ENCODE data around the gene ICAM1. TPM values are rescaled to one million over a fixed set of nuclear protein-coding genes. Genes with fewer than 3 reads are reported as not detected.

ICAM1 gene
- total and polyA plus RNA-seq, 2 of the 13 experiments (the other 11 are each of a cell fraction or from before 2014, with no cell fraction given), result 37.9 to 98.4 TPM

- H3K4me2 ChIP-seq (ENCODE audit: low read depth, low read length), result peak overlapping the region; percentile 3; the same call in 1 of the 2 replicates
- FAIRE-seq (peak; percentile 64), DNase-seq (ENCODE audit: low spot score) (peak; percentile 83), ATAC-seq (peak; percentile 88)
- intact Hi-C loops (cut with micrococcal nuclease; ENCODE audit: unreplicated experiment), result loop anchor here (5.0 kb wide), 1 partner anchor 46 kb away; the partner anchor contains the start of gene DNMT1
- ChIA-PET CTCF (ENCODE audit: low intra/inter-chr PET ratio, low total read pairs) (interaction anchor here (0.8 kb wide), 1 partner anchor 12 kb away, joined by 3 read pairs; no protein-coding TSS in a partner anchor), POLR2A (interaction anchor here (0.9 to 1.1 kb wide), 3 partner anchors 8 to 13 kb away, joined by 3 to 5 read pairs (median 3); partner anchors contain the start of gene MRPL4)
- BruUV-seq (replicated peaks), result no TSS peak
- no peaks in the 10 kb centered on the region; a peak in 1 of 5 replicates for H3K27me3 ChIP-seq (ENCODE audit: control insufficient read depth in 1 of 2, insufficient read depth in 2 of 2, low read length in 2 of 2)
- peaks cover 66% of the 10 kb centered on the region for H3K4me1 ChIP-seq (ENCODE audit: insufficient read depth, low read length)
- no peak overlapping the region; a peak in 1 of 6 replicates for H3K4me3 ChIP-seq (replicated peaks in 1 of 3; ENCODE audit: insufficient read depth in 1 of 3, low read depth in 2 of 3, low read length in 3 of 3)
- H4K20me1 ChIP-seq (ENCODE audit: insufficient read depth, low read length), result no peaks in the 10 kb centered on the region
- 4% methylated on average over 4 of the region's 12 CpGs for WGBS (ENCODE audit: low lambda C conversion rate)
- H3K36me3 ChIP-seq (replicated peaks in 1 of 2; ENCODE audit: control insufficient read depth in 1 of 2, insufficient read depth in 2 of 2, low read length in 2 of 2), result no peaks in the 10 kb centered on the region
- no peaks in the 10 kb centered on the region for H3K79me2 ChIP-seq (ENCODE audit: insufficient read depth, low read length)
- no peak overlapping the region for H3K9ac ChIP-seq (ENCODE audit: insufficient read depth, low read depth, low read length)
- in situ Hi-C loops (cut with HindIII; ENCODE audit: extremely low pct_ligation_motif_present, low pct_unique_long_range_greater_than_20kb), result loop anchor here (10.0 kb wide), 1 partner anchor 303 kb away; the partner anchor contains the start of gene OLFM2
- no peak overlapping the region for H3K27ac ChIP-seq (ENCODE audit: extremely low read length, insufficient read depth, low read length)
- no peaks in the 10 kb centered on the region for H3K9me3 ChIP-seq (ENCODE audit: low read length)
- no peak overlapping the region for H2AFZ ChIP-seq (ENCODE audit: low read length)
- peak; percentile 49 for TF ChIP-seq ZNF629 (CRISPR knock-in tag; conservative IDR thresholded peaks at IDR 0.05)
- no peak for TF ChIP-seq ZBTB21 (CRISPR knock-in tag; IDR thresholded peaks at IDR 0.05)
- TF ChIP-seq ATM (IDR thresholded peaks at IDR 0.05; ENCODE audit: borderline replicate concordance), result no peak
- peak; percentile 95 for TF ChIP-seq ZMYM2 (CRISPR knock-in tag; IDR thresholded peaks at IDR 0.05)
- no peak for TF ChIP-seq ZBED4 (CRISPR knock-in tag; IDR thresholded peaks at IDR 0.05; ENCODE audit: borderline replicate concordance)
- TF ChIP-seq FOXP1 (IDR thresholded peaks at IDR 0.05), result no peak
- peak; percentile 83 for TF ChIP-seq FOXP1 (CRISPR knock-in tag; IDR thresholded peaks at IDR 0.05)
- peak; percentile 96 for TF ChIP-seq BHLHE40 (IDR thresholded peaks at IDR 0.05; ENCODE audit: low read length)
- 0 out of 2 replicates have a peak, but pooled peaks have one; percentile 10 for TF ChIP-seq KDM1A (CRISPR knock-in tag; IDR thresholded peaks at IDR 0.05)
- TF ChIP-seq RFX3 (CRISPR knock-in tag; IDR thresholded peaks at IDR 0.05), result no peak
- TF ChIP-seq ZSCAN9 (CRISPR knock-in tag; IDR thresholded peaks at IDR 0.05; ENCODE audit: borderline replicate concordance), result peak; percentile 47; the same call in 1 of the 2 replicates
- TF ChIP-seq ZNF207 (IDR thresholded peaks at IDR 0.05; ENCODE audit: borderline replicate concordance), result no peak
- peak; percentile 73 for TF ChIP-seq TEAD3 (CRISPR knock-in tag; optimal IDR thresholded peaks at IDR 0.05; ENCODE audit: borderline replicate concordance)
- TF ChIP-seq ELK4 (CRISPR knock-in tag; IDR thresholded peaks at IDR 0.05; ENCODE audit: borderline replicate concordance), result no peak
- TF ChIP-seq GZF1 (CRISPR knock-in tag; IDR thresholded peaks at IDR 0.05), result no peak
- no peak for TF ChIP-seq HBP1 (CRISPR knock-in tag; IDR thresholded peaks at IDR 0.05; ENCODE audit: low read depth)
- peak; percentile 63; the same call in 1 of the 2 replicates for TF ChIP-seq MIER3 (CRISPR knock-in tag; IDR thresholded peaks at IDR 0.05; ENCODE audit: borderline replicate concordance)
- peak; percentile 71 for TF ChIP-seq ARNTL (CRISPR knock-in tag; IDR thresholded peaks at IDR 0.05)
- TF ChIP-seq ZBTB14 (CRISPR knock-in tag; IDR thresholded peaks at IDR 0.05), result no peak
These were observed 32.6 kb upstream of the ICAM1 start for GRCh38 chr19:10238172-10238783.

Measured in HepG2 (cell line).